ENCODE data around the gene SH3TC2.

GRCh38 chr5:149011728-149012127, 51.1 kb downstream of the SH3TC2 start:
- TF ChIP-seq NRF1 (conservative IDR thresholded peaks at IDR 0.05; ENCODE audit: low read depth, low read length) (no peak), POLR2AphosphoS2 (IDR thresholded peaks at IDR 0.05; ENCODE audit: low read depth, low read length) (no peak), RAD21 (IDR thresholded peaks at IDR 0.05; ENCODE audit: insufficient read depth, low read depth, low read length) (no peak), CHD1 (IDR thresholded peaks at IDR 0.05; ENCODE audit: low read depth, low read length) (no peak), FOXK2 (IDR thresholded peaks at IDR 0.05) (no peak)

Data from GM12878 (cell line).